ENCODE measurements around the gene KEAP1.
"Not testable (repeated sequence)": the region's sequence is repeated elsewhere in the genome, so short reads cannot be mapped to it uniquely, and the experiment has no call there.

The KEAP1 gene

DNA sequence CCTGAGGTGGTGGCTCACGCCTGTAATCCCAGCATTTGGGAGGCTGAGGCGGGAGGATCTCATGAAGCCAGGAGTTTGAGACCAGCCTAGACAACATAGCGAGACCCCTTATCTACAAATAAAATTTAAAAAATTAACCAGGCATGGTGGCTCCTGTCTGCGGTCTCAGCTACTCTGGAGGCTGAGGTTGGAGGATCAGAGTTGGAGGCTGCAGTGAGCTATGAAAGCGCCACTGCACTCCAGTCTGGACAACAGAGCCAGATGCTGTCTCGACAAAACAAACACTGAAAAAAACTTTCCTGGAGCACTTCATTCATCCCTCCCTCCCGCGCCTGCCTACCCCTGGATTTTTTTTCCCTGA lies 39.9 kb upstream of the KEAP1 start:
- Histone ChIP-seq H3K27me3 (ENCODE audit: insufficient read depth, low read depth, severe bottlenecking) (no peaks in the 10 kb centered on the region), H3K27ac (no peak overlapping the region), H3K4me3 (ENCODE audit: low read depth, low read length) (peak overlapping the region; percentile 60), H3K9me3 (ENCODE audit: severe bottlenecking) (no peaks in the 10 kb centered on the region), H3K36me3 (peaks cover 26% of the 10 kb centered on the region)
- TF ChIP-seq, protein P1, sequence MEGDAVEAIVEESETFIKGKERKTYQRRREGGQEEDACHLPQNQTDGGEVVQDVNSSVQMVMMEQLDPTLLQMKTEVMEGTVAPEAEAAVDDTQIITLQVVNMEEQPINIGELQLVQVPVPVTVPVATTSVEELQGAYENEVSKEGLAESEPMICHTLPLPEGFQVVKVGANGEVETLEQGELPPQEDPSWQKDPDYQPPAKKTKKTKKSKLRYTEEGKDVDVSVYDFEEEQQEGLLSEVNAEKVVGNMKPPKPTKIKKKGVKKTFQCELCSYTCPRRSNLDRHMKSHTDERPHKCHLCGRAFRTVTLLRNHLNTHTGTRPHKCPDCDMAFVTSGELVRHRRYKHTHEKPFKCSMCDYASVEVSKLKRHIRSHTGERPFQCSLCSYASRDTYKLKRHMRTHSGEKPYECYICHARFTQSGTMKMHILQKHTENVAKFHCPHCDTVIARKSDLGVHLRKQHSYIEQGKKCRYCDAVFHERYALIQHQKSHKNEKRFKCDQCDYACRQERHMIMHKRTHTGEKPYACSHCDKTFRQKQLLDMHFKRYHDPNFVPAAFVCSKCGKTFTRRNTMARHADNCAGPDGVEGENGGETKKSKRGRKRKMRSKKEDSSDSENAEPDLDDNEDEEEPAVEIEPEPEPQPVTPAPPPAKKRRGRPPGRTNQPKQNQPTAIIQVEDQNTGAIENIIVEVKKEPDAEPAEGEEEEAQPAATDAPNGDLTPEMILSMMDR (IDR thresholded peaks at IDR 0.05; ENCODE audit: low read depth, low read length): no peak
- no peak for DNase-seq

DNA sequence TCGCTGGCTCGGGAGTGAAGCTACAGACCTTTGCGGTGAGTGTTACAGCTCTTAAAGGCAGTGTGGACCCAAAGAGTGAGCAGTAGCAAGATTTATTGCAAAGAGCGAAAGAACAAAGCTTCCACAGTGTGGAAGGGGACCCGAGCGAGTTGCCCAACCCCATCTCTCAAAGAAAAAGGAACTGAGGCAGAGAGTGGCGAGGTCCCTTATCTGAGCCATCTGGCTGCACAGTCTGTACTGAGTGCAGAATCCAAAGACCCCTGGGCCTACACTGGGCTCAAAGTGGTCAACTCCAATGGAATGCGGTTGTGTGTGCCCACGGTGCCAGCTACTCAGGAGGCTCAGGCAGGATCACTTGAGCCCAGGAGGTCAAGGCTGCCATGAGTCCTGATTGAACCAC lies 35.9 kb upstream of the KEAP1 start:
- H3K4me3 ChIP-seq (ENCODE audit: low read depth, low read length); DNase-seq; H3K36me3 ChIP-seq; H3K27ac ChIP-seq; H3K27me3 ChIP-seq (ENCODE audit: insufficient read depth, low read depth, severe bottlenecking); H3K9me3 ChIP-seq (ENCODE audit: severe bottlenecking): not testable (repeated sequence)

DNA sequence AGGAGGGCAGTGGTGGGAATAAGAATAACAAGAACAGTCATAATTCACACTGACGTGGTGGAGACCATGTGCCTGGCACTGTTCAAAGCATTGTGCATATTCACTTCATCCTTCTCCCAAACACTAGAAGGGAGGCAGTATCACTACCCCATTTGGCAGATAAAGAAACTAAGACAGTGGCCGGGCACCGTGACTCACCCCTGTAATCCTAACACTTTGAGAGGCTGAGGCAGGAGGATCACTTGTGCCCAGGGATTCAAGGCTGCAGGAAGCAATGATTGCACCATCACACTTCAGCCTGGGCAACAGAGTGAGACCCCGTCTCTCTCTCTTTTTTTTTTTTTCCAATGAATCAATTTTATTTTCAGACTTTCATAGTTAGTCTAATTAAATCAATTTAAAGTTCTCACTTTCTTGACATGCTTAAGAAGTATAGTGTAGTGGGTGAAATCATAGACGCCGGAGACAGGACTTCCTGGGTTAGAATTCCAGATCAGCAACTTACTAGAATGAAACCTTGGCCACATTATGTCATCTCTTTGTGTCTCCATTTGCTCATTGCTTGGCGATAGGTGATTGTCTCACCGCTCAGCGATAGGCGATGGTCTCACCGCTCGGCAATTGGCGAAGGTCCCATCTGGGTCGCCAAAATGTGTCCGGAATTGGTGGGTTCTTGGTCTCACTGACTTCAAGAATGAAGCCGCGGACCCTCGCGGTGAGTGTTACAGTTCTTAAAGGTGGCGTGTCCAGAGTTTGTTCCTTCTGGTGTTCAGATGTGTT lies 35.2 kb upstream of the KEAP1 start:
- no peak overlapping the region for H3K4me3 ChIP-seq (ENCODE audit: low read depth, low read length)
- H3K9me3 ChIP-seq (ENCODE audit: severe bottlenecking): no peaks in the 10 kb centered on the region
- H3K27ac ChIP-seq: no peak overlapping the region
- no peak for DNase-seq
- H3K36me3 ChIP-seq: no peaks in the 10 kb centered on the region
- no peaks in the 10 kb centered on the region for H3K27me3 ChIP-seq (ENCODE audit: insufficient read depth, low read depth, severe bottlenecking)
- TF ChIP-seq, protein P1 (IDR thresholded peaks at IDR 0.05; ENCODE audit: low read depth, low read length): no peak

DNA sequence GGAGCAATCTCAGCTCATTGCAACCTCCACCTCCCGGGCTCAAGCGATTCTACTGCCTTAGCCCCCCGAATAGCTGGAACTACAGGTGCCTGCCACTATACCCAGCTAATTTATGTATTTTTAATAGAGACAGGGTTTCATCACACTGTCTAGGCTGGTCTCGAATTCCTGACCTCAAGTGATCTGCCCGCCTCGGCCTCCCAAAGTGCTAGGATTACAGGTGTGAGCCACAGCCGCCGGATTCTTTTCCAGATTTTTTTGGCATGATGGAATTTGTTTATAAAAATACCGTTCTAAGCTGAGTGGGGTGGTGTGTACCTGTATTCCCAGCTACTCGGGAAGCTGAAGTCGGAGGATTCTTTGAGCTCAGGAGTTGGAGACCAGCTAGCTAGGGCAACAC lies 34.5 kb upstream of the KEAP1 start:
- H3K27me3 ChIP-seq (ENCODE audit: insufficient read depth, low read depth, severe bottlenecking): no peaks in the 10 kb centered on the region
- no peak for DNase-seq
- TF ChIP-seq, protein P1 (IDR thresholded peaks at IDR 0.05; ENCODE audit: low read depth, low read length): no peak
- H3K27ac ChIP-seq: no peak overlapping the region
- H3K36me3 ChIP-seq: no peaks in the 10 kb centered on the region
- H3K4me3 ChIP-seq (ENCODE audit: low read depth, low read length): no peak overlapping the region
- no peaks in the 10 kb centered on the region for H3K9me3 ChIP-seq (ENCODE audit: severe bottlenecking)

DNA sequence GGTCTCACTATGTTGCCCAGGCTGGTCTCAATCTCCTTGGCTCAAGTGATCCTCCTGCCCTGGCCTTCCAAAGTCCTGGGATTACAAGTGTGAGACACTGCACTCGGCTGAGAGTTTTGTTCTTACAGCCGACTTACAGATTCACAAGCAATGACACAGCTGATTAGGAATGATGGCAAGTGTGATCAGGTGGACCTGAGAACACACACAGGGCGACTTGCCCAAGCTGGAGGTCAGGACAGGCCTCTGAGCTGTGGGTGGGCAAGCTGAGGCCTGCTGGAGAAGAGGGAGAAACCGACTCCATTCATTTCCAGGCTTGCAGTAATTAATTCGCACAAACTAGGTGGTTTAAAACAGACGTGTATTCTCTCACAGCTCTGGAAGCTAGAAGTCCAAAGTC lies 32.5 kb upstream of the KEAP1 start:
- no peaks in the 10 kb centered on the region for H3K27me3 ChIP-seq (ENCODE audit: insufficient read depth, low read depth, severe bottlenecking)
- TF ChIP-seq, protein P1 (IDR thresholded peaks at IDR 0.05; ENCODE audit: low read depth, low read length): no peak
- H3K27ac ChIP-seq: no peak overlapping the region
- no peak for DNase-seq
- no peak overlapping the region for H3K4me3 ChIP-seq (ENCODE audit: low read depth, low read length)
- no peaks in the 10 kb centered on the region for H3K9me3 ChIP-seq (ENCODE audit: severe bottlenecking)
- no peaks in the 10 kb centered on the region for H3K36me3 ChIP-seq

DNA sequence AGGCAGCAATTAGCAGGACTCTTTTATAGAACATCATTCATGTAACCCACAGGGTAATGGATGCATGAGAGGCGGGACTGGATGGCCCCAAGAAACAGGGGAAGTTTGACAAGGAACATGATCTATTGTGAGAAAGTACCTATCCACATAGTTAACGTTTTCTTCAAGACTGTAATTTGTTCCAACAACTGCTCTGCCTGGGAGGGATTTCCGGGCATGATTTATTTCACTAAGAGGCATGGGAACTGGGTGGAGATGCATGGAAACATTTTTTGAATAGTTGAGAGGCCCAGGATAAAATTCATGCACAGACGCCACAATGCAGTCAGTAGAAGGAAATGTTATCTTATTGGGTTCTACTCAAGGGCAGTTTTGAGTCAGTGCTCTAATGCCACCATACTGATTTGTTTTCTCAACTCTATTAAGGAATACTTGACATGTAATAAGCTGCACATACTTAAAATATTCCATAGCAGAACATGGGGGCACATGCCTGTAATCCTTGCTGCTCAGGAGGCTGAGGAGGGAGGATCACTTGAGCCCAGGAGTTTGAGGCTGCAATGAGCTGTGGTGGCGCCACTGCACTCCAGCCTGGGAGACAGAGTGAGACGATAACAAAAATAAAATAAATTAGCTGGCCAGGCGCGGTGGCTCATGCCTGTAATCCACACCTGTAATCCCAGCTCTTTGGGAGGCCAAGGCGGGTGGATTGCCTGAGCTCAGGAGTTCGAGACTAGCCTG lies 30.7 kb upstream of the KEAP1 start:
- Histone ChIP-seq H3K27me3 (ENCODE audit: insufficient read depth, low read depth, severe bottlenecking) (no peaks in the 10 kb centered on the region), H3K4me3 (ENCODE audit: low read depth, low read length) (no peak overlapping the region), H3K36me3 (no peaks in the 10 kb centered on the region), H3K9me3 (ENCODE audit: severe bottlenecking) (no peaks in the 10 kb centered on the region), H3K27ac (no peak overlapping the region)
- no peak for DNase-seq
- TF ChIP-seq, protein P1 (IDR thresholded peaks at IDR 0.05; ENCODE audit: low read depth, low read length): no peak

All from WERI-Rb-1 (cell line).